Spleen (tissue), 11 donors: ENCODE data around the gene SEBOX. TPM values are rescaled to one million over a fixed set of nuclear protein-coding genes. Genes with fewer than 3 reads are reported as not detected.

Experiments
- DNase-seq: peaks from one replicate; pipeline ENCODE4 v3.0.0-alpha.2; 2020
- H3K27ac ChIP-seq, 8 donors: fragments of 200-600 bp; sonication (generic) in 7 of 8; 1 replicate in 4 of 8; 2 replicates in 4 of 8; pipeline versions ENCODE4 v1.5.0 to v1.8.0; 2016 to 2021; ENCODE audit warnings: inconsistent platforms in 4 of 8, mild to moderate bottlenecking in 4 of 8, moderate library complexity in 1 of 8
- H3K27me3 ChIP-seq, 7 donors: fragments of 200-600 bp; sonication (generic) in 6 of 7; replicated peaks in 1 of 7; 1 replicate in 4 of 7; 2 replicates in 3 of 7; pipeline versions ENCODE4 v1.5.0 to v1.8.0; 2016 to 2021; ENCODE audit warnings: inconsistent platforms in 3 of 7, mild to moderate bottlenecking in 1 of 7
- H3K36me3 ChIP-seq, 6 donors: fragments of 200-600 bp; sonication (generic) in 5 of 6; 1 replicate in 4 of 6; 2 replicates in 2 of 6; pipeline versions ENCODE4 v1.5.0 to v1.8.0; 2016 to 2021; ENCODE audit warnings: inconsistent platforms in 2 of 6
- H3K4me1 ChIP-seq, 6 donors: fragments of 200-600 bp; sonication (generic) in 5 of 6; 1 replicate in 3 of 6; 2 replicates in 3 of 6; pipeline versions ENCODE4 v1.5.0 to v1.8.0; 2016 to 2021; ENCODE audit warnings: inconsistent platforms in 3 of 6
- H3K4me3 ChIP-seq, 8 donors: fragments of 200-600 bp; sonication (generic) in 7 of 8; 1 replicate in 4 of 8; 2 replicates in 4 of 8; pipeline versions ENCODE4 v1.5.0 to v1.8.0; 2016 to 2021; ENCODE audit warnings: inconsistent platforms in 4 of 8, mild to moderate bottlenecking in 4 of 8, moderate library complexity in 2 of 8
- H3K9me3 ChIP-seq, 8 donors: fragments of 200-600 bp; sonication (generic) in 7 of 8; 1 replicate in 4 of 8; 2 replicates in 4 of 8; pipeline versions ENCODE4 v1.5.0 to v1.8.0; 2016 to 2021; ENCODE audit warnings: inconsistent platforms in 4 of 8
- POLR2A ChIP-seq, 3 donors: fragments of 450-650 bp; IDR thresholded peaks; one replicate each; pipeline ENCODE4 v1.5.1; 2017; ENCODE audit warnings: antibody characterized with exemption in 3 of 3, mild to moderate bottlenecking in 1 of 3
- POLR2AphosphoS5 ChIP-seq, 3 donors: sonication (generic); formaldehyde crosslinking; IDR thresholded peaks; one replicate each; pipeline ENCODE4 v1.5.1; 2017; ENCODE audit warnings: antibody characterized with exemption in 3 of 3
- WGBS, 5 donors: extraction: QIAGEN DNeasy Blood & Tissue Kit in 3 of 5; methylation state at CpG; one replicate each; pipeline versions ENCODE4 v1.1.5 to v1.1.7; 2013 to 2018; 5-methylcytosine and 5-hydroxymethylcytosine counted together
- intact Hi-C: fragments of 100-400 bp; cut with DNase I; formaldehyde crosslinking; loops from one replicate; pipeline ENCODE4 v1.15.0; 2023; ENCODE audit warnings: low total_unique reads
- polyA plus RNA-seq, 3 donors: library from polyadenylated mRNA; stranded (reverse); fragments of 200-250 nt; gene quantifications; one replicate each; pipeline ENCODE4 v1.2.1, GENCODE V29; 2013
- total RNA-seq, 7 donors: library from RNA; depleted of rRNA in 3 of 7; stranded (reverse); fragments of >200 nt in 3 of 7; fragmentation: NEBNext Ultra II Directional in 4 of 7; extraction: Animal tissue kit (Norgen Biotek cat#: 25700) in 4 of 7; gene quantifications; one replicate each; pipeline versions ENCODE4 v1.1.0 to v1.2.1, GENCODE V29; 2016 to 2021
- TF ChIP-seq, protein P1 (sequence below), 11 experiments: fragments of 200-600 bp in 7 of 11; fragments of 450-650 bp in 4 of 11; sonication (generic) in 4 of 11; IDR thresholded peaks in 8 of 11; conservative IDR thresholded peaks in 3 of 11; 1 replicate in 7 of 11; 2 replicates in 4 of 11; pipeline versions ENCODE4 v1.4.0 to v1.8.0; 2016 to 2021; ENCODE audit warnings: antibody characterized with exemption in 11 of 11, inconsistent platforms in 4 of 11, mild to moderate bottlenecking in 1 of 11
- donor health status: healthy with polysubstance abuse.
- donor health status: DM: no; HTN: no; CAD: no; lungs with moderate emphysema.
- donor health status: DM: no; HTN: no; CAD: no.
- donor health status: Bipolar disorder and iron deficiency.
- donor health status: healthy.
- donor health status: DM: no; HTN: no; CAD: no.
- donor health status: DM: yes; HTN: yes; CAD: no.

Gene SEBOX
- total and polyA plus RNA-seq, 10 donors: not detected

- intact Hi-C loops: no loop called here
- TF ChIP-seq, protein P1, sequence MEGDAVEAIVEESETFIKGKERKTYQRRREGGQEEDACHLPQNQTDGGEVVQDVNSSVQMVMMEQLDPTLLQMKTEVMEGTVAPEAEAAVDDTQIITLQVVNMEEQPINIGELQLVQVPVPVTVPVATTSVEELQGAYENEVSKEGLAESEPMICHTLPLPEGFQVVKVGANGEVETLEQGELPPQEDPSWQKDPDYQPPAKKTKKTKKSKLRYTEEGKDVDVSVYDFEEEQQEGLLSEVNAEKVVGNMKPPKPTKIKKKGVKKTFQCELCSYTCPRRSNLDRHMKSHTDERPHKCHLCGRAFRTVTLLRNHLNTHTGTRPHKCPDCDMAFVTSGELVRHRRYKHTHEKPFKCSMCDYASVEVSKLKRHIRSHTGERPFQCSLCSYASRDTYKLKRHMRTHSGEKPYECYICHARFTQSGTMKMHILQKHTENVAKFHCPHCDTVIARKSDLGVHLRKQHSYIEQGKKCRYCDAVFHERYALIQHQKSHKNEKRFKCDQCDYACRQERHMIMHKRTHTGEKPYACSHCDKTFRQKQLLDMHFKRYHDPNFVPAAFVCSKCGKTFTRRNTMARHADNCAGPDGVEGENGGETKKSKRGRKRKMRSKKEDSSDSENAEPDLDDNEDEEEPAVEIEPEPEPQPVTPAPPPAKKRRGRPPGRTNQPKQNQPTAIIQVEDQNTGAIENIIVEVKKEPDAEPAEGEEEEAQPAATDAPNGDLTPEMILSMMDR (IDR thresholded peaks at IDR 0.05 in 8 of 11, conservative IDR thresholded peaks at IDR 0.05 in 3 of 11): no peak
- TF ChIP-seq POLR2AphosphoS5 (IDR thresholded peaks at IDR 0.05) (peak in 1 of 3 donors; percentile 26), POLR2A (IDR thresholded peaks at IDR 0.05) (no peak)
- H3K4me1 ChIP-seq: peaks cover 0 to 98% (median 56%) of the 10 kb centered on the region in 6 donors
- H3K36me3 ChIP-seq: peaks cover 11 to 99% (median 86%) of the 10 kb centered on the region in 6 donors
- 66 to 75% (median 69%) methylated on average over 9 to 10 of the region's 10 CpGs for WGBS, 5 donors
- no peak for DNase-seq
- peak overlapping the region; percentile 35 to 98 (median 82) for H3K27ac ChIP-seq
- H3K27me3 ChIP-seq: no peaks in the 10 kb centered on the region
- no peak overlapping the region for H3K4me3 ChIP-seq
- H3K9me3 ChIP-seq: no peaks in the 10 kb centered on the region
These were observed 21.5 kb downstream of the SEBOX start for GRCh38 chr17:28343491-28343932.

- Histone ChIP-seq H3K27me3 (no peaks in the 10 kb centered on the region), H3K27ac (peak overlapping the region in 7 of 8 donors; percentile 49 to 98 (median 84)), H3K4me3 (no peak overlapping the region), H3K4me1 (peaks cover 0 to 98% (median 61%) of the 10 kb centered on the region in 6 donors), H3K36me3 (peaks cover 11 to 88% (median 74%) of the 10 kb centered on the region in 6 donors), H3K9me3 (no peaks in the 10 kb centered on the region)
- TF ChIP-seq, protein P1 (IDR thresholded peaks at IDR 0.05 in 8 of 11, conservative IDR thresholded peaks at IDR 0.05 in 3 of 11): no peak
- peak; percentile 73 to 82 (median 74) for TF ChIP-seq POLR2AphosphoS5 (IDR thresholded peaks at IDR 0.05)
- no peak for DNase-seq
- intact Hi-C loops: no loop called here
- WGBS, 5 donors: 74 to 91% (median 85%) methylated on average over 14 of the region's 14 CpGs
These were observed 22.7 kb downstream of the SEBOX start for GRCh38 chr17:28342313-28342712.

DNA sequence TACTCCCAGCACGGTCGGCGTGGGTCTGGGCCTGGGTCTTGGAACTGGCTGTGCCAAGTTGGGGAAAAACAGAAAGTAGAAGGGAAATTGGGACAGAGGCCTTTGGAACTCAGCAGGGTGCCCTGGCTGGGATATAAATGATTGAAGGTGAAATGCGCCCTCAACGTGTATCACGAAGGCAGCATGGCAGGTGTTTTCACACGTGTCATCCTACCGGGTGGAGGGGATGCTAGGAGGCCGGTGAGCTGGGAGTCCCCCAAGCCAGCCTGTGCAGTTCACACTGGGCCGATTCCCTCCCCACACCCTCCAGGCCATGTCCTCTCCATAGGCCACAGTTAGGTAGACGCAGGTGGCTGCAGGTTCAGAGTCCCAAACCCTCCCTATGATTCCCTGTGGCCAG lies 23.5 kb downstream of the SEBOX start:
- intact Hi-C loops: no loop called here
- Histone ChIP-seq H3K9me3 (no peaks in the 10 kb centered on the region), H3K4me3 (no peak overlapping the region), H3K4me1 (peaks cover 3 to 100% (median 66%) of the 10 kb centered on the region in 6 donors), H3K27ac (peak overlapping the region in 7 of 8 donors; percentile 49 to 98 (median 84)), H3K36me3 (peaks cover 11 to 80% (median 69%) of the 10 kb centered on the region in 6 donors), H3K27me3 (no peaks in the 10 kb centered on the region)
- whole genome bisulfite sequencing, 5 donors: 91 to 96% (median 94%) methylated on average over 11 of the region's 11 CpGs
- DNase-seq: no peak
- peak in 1 of 3 donors; percentile 0 for TF ChIP-seq POLR2AphosphoS5 (IDR thresholded peaks at IDR 0.05)
- TF ChIP-seq, protein P1 (IDR thresholded peaks at IDR 0.05 in 8 of 11, conservative IDR thresholded peaks at IDR 0.05 in 3 of 11): no peak

- 87 to 94% (median 91%) methylated on average over 6 of the region's 6 CpGs for WGBS, 5 donors
- H3K9me3 ChIP-seq: no peaks in the 10 kb centered on the region
- intact Hi-C loops: no loop called here
- peak overlapping the region in 5 of 8 donors; percentile 51 to 98 (median 97) for H3K27ac ChIP-seq
- DNase-seq: no peak
- H3K4me1 ChIP-seq: peaks cover 6 to 95% (median 68%) of the 10 kb centered on the region in 6 donors
- no peak for TF ChIP-seq POLR2A (IDR thresholded peaks at IDR 0.05)
- TF ChIP-seq, protein P1 (IDR thresholded peaks at IDR 0.05 in 8 of 11, conservative IDR thresholded peaks at IDR 0.05 in 3 of 11): no peak
- TF ChIP-seq POLR2AphosphoS5 (IDR thresholded peaks at IDR 0.05): no peak
- H3K27me3 ChIP-seq: no peaks in the 10 kb centered on the region
- H3K4me3 ChIP-seq: no peak overlapping the region
- H3K36me3 ChIP-seq: peaks cover 11 to 69% (median 58%) of the 10 kb centered on the region in 6 donors
These were observed 24.6 kb downstream of the SEBOX start for GRCh38 chr17:28340374-28340773.
